ENCODE data around the gene GPR148.
A peak's percentile ranks its signal among the peaks of the same experiment; 100 is the strongest.

The GPR148 gene

GRCh38 chr2:130749078-130749477 is 20.2 kb downstream of the GPR148 start:
- no peak for DNase-seq (ENCODE audit: low read depth, low spot score)

- no peak for DNase-seq (ENCODE audit: low read depth, low spot score)
These were observed 20.8 kb downstream of the GPR148 start for GRCh38 chr2:130749641-130750040.

GRCh38 chr2:130754811-130755210 is 25.9 kb downstream of the GPR148 start:
- DNase-seq (ENCODE audit: low read depth, low spot score): no peak

- DNase-seq (ENCODE audit: low read depth, low spot score): peak; percentile 78
These were observed 26.6 kb downstream of the GPR148 start, which contains the start of gene AMER3 for GRCh38 chr2:130755256-130756052. AMER3 (plus strand) TSS chr2:130755540; CDS start chr2:130762073, 6,533 bp downstream.

GRCh38 chr2:130756053-130756873 is 27.4 kb downstream of the GPR148 start:
- peak; percentile 69 for DNase-seq (ENCODE audit: low read depth, low spot score)

- DNase-seq (ENCODE audit: low read depth, low spot score): no peak
These were observed 28.2 kb downstream of the GPR148 start for GRCh38 chr2:130756874-130757668.

GRCh38 chr2:130759906-130760753 is 31.3 kb downstream of the GPR148 start:
- no peak for DNase-seq (ENCODE audit: low read depth, low spot score)

- no peak for DNase-seq (ENCODE audit: low read depth, low spot score)
These were observed 32.2 kb downstream of the GPR148 start for GRCh38 chr2:130760754-130761751.

GRCh38 chr2:130762031-130762909 is 33.4 kb downstream of the GPR148 start:
- no peak for DNase-seq (ENCODE audit: low read depth, low spot score)

- no peak for DNase-seq (ENCODE audit: low read depth, low spot score)
These were observed 34.1 kb downstream of the GPR148 start for GRCh38 chr2:130762910-130763385.

GRCh38 chr2:130763405-130763804 is 34.5 kb downstream of the GPR148 start:
- DNase-seq (ENCODE audit: low read depth, low spot score): no peak

GRCh38 chr2:130764035-130764820 is 35.4 kb downstream of the GPR148 start:
- DNase-seq (ENCODE audit: low read depth, low spot score): no peak

- no peak for DNase-seq (ENCODE audit: low read depth, low spot score)
These were observed 35.9 kb downstream of the GPR148 start for GRCh38 chr2:130764821-130765115.

- DNase-seq (ENCODE audit: low read depth, low spot score): no peak
These were observed 36.6 kb downstream of the GPR148 start for GRCh38 chr2:130765464-130765863.

GRCh38 chr2:130766037-130766436 is 37.2 kb downstream of the GPR148 start:
- no peak for DNase-seq (ENCODE audit: low read depth, low spot score)

- DNase-seq (ENCODE audit: low read depth, low spot score): no peak
These were observed 38.0 kb downstream of the GPR148 start for GRCh38 chr2:130766711-130767407.

GRCh38 chr2:130767408-130767775 is 38.5 kb downstream of the GPR148 start:
- no peak for DNase-seq (ENCODE audit: low read depth, low spot score)
